GM12878 (cell line): ENCODE data around the gene CAMTA2. TPM values are rescaled to one million over a fixed set of nuclear protein-coding genes. Genes with fewer than 3 reads are reported as not detected.

Source experiments
- CHD1 ChIP-seq: IDR thresholded peaks from 2 replicates; pipeline ENCODE4 v1.6.1; 2012; ENCODE audit warnings: low read depth, low read length, improper control_type of control experiment
- ETV6 ChIP-seq, 2 experiments: fragments of 450-650 bp in 1 of 2; IDR thresholded peaks in 1 of 2; conservative IDR thresholded peaks in 1 of 2; 2 replicates each; pipeline ENCODE4 v1.6.1; 2014; ENCODE audit warnings: antibody characterized with exemption in 1 of 2, borderline replicate concordance in 1 of 2, low read depth in 1 of 2, mild to moderate bottlenecking in 1 of 2, moderate library complexity in 1 of 2
- FOXM1 ChIP-seq: IDR thresholded peaks from 2 replicates; pipeline ENCODE4 v1.6.1; 2012; ENCODE audit warnings: low read depth, mild to moderate bottlenecking, inconsistent platforms, low read length, moderate library complexity
- KAT2A ChIP-seq: conservative IDR thresholded peaks from 2 replicates; pipeline ENCODE4 v1.6.1; 2011; ENCODE audit warnings: low read depth, low read length; ENCODE audit not compliant: control insufficient read depth
- MTA2 ChIP-seq: fragments of 450-650 bp; IDR thresholded peaks from 2 replicates; pipeline ENCODE4 v1.6.1; 2016; ENCODE audit warnings: low read depth, mild to moderate bottlenecking, moderate library complexity
- NR2C1 ChIP-seq: fragments of 450-650 bp; IDR thresholded peaks from 2 replicates; pipeline ENCODE4 v1.6.1; 2017; ENCODE audit warnings: antibody characterized with exemption, mild to moderate bottlenecking, moderate library complexity
- POLR2AphosphoS2 ChIP-seq: IDR thresholded peaks from 2 replicates; pipeline ENCODE4 v1.6.1; 2011; ENCODE audit warnings: low read depth, mild to moderate bottlenecking, low read length, improper control_type of control experiment, moderate library complexity
- POLR2AphosphoS5 ChIP-seq: IDR thresholded peaks from 2 replicates; pipeline ENCODE4 v1.6.1; 2011; ENCODE audit warnings: mild to moderate bottlenecking, low read length, inconsistent platforms
- RB1 ChIP-seq: fragments of 450-650 bp; formaldehyde crosslinking; IDR thresholded peaks from 2 replicates; pipeline ENCODE4 v1.6.1; 2017; ENCODE audit warnings: mild to moderate bottlenecking, borderline replicate concordance
- RUNX3 ChIP-seq: IDR thresholded peaks from 2 replicates; pipeline ENCODE4 v1.6.1; 2012; ENCODE audit warnings: low read length, inconsistent platforms
- SIN3A ChIP-seq: IDR thresholded peaks from 2 replicates; pipeline ENCODE4 v1.6.1; 2012; ENCODE audit warnings: low read depth, low read length, improper control_type of control experiment
- YY1 ChIP-seq: IDR thresholded peaks from 2 replicates; pipeline ENCODE4 v1.6.1; 2011; ENCODE audit warnings: low read depth, mild to moderate bottlenecking, low read length
- ZNF24 ChIP-seq: fragments of 450-650 bp; IDR thresholded peaks from 2 replicates; pipeline ENCODE4 v1.6.1; 2017; ENCODE audit warnings: antibody characterized with exemption, mild to moderate bottlenecking
- ZSCAN29 ChIP-seq: fragments of 450-650 bp; IDR thresholded peaks from 2 replicates; pipeline ENCODE4 v1.6.1; 2017; ENCODE audit warnings: mild to moderate bottlenecking, moderate library complexity
- polyA plus RNA-seq, 11 experiments: library from polyadenylated mRNA; depleted of rRNA in 4 of 11; unstranded in 6 of 11; stranded (reverse) in 5 of 11; fragments of >200 nt; fragmentation: Nextera tagmentation in 4 of 11; fragmentation: Illumina TruSeq in 1 of 11; extraction: Ambion mirVana in 4 of 11; extraction: Trizol in 1 of 11; gene quantifications; 1 replicate in 1 of 11; 2 replicates in 10 of 11; pipeline versions ENCODE4 v1.2.1 to v1.2.3, GENCODE V29; 2011 to 2016; ENCODE audit warnings: inconsistent platforms in 2 of 11, missing spikeins in 2 of 11, low read depth in 1 of 11
- total RNA-seq, 4 experiments: library from RNA; depleted of rRNA in 3 of 4; stranded (reverse); fragments of >200 nt in 3 of 4; fragmentation: Illumina TruSeq in 1 of 4; extraction: Trizol in 1 of 4; gene quantifications; 2 replicates each; pipeline versions ENCODE4 v1.2.1 to v1.2.3, GENCODE V29; 2013 to 2021
- TF ChIP-seq, protein P1 (sequence below): fragments of 450-650 bp; IDR thresholded peaks from 2 replicates; pipeline ENCODE4 v1.6.1; 2014; ENCODE audit warnings: mild to moderate bottlenecking
- TF ChIP-seq, protein P2 (sequence below): fragments of 450-650 bp; formaldehyde crosslinking; IDR thresholded peaks from 2 replicates; pipeline ENCODE4 v1.4.0; 2022; ENCODE audit warnings: mild to moderate bottlenecking, moderate library complexity
- TF ChIP-seq, protein P3 (sequence below): fragments of 450-650 bp; conservative IDR thresholded peaks from 2 replicates; pipeline ENCODE4 v1.6.1; 2017; ENCODE audit warnings: mild to moderate bottlenecking, moderate library complexity
- TF ChIP-seq, protein P4 (sequence below): fragments of 450-650 bp; formaldehyde crosslinking; IDR thresholded peaks from 2 replicates; pipeline ENCODE4 v1.4.0; 2020; ENCODE audit warnings: mild to moderate bottlenecking, moderate library complexity
- TF ChIP-seq, protein P5 (sequence below): IDR thresholded peaks from 2 replicates; pipeline ENCODE4 v1.6.1; 2011; ENCODE audit warnings: low read depth, mild to moderate bottlenecking, low read length, moderate library complexity, borderline replicate concordance; ENCODE audit errors: extremely low read depth

The CAMTA2 gene
- total and polyA plus RNA-seq, 10 of the 15 experiments (the other 5 are each of a cell fraction or from before 2014, with no cell fraction given) = 0.42 to 29.3 (median 11.2) TPM

DNA sequence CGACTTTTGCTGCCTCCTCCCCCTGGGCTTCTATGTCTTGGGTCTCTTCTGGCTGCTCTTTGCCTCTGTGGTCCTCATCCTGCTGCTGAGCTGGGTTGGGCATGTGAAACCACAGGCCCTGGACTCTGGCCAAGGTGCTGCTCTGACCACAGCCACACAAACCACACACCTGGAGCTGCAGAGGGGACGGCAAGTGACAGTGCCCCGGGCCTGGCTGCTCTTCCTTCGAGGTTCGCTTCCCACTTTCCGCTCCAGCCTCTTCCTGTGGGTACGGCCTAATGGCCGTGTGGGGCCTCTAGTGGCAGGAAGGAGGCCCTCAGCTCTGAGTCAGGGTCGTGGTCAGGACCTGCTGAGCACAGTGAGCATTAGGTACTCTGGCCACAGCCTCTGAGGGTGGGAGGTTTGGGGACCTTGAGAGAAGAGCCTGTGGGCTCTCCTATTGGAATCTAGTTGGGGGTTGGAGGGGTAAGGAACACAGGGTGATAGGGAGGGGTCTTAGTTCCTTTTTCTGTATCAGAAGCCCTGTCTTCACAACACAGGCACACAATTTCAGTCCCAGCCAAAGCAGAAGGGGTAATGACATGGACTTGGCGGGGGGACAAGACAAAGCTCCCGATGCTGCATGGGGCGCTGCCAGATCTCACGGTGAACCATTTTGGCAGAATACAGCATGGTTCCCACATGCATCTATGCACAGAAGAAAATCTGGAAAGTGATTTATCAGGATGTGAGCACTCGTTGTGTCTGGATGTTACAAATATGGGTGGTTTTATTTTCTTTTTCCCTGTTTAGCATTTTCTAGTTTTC lies 53.1 kb downstream of the CAMTA2 start (continued):
- TF ChIP-seq, protein P1, sequence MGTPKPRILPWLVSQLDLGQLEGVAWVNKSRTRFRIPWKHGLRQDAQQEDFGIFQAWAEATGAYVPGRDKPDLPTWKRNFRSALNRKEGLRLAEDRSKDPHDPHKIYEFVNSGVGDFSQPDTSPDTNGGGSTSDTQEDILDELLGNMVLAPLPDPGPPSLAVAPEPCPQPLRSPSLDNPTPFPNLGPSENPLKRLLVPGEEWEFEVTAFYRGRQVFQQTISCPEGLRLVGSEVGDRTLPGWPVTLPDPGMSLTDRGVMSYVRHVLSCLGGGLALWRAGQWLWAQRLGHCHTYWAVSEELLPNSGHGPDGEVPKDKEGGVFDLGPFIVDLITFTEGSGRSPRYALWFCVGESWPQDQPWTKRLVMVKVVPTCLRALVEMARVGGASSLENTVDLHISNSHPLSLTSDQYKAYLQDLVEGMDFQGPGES = no peak
- TF ChIP-seq, protein P2, sequence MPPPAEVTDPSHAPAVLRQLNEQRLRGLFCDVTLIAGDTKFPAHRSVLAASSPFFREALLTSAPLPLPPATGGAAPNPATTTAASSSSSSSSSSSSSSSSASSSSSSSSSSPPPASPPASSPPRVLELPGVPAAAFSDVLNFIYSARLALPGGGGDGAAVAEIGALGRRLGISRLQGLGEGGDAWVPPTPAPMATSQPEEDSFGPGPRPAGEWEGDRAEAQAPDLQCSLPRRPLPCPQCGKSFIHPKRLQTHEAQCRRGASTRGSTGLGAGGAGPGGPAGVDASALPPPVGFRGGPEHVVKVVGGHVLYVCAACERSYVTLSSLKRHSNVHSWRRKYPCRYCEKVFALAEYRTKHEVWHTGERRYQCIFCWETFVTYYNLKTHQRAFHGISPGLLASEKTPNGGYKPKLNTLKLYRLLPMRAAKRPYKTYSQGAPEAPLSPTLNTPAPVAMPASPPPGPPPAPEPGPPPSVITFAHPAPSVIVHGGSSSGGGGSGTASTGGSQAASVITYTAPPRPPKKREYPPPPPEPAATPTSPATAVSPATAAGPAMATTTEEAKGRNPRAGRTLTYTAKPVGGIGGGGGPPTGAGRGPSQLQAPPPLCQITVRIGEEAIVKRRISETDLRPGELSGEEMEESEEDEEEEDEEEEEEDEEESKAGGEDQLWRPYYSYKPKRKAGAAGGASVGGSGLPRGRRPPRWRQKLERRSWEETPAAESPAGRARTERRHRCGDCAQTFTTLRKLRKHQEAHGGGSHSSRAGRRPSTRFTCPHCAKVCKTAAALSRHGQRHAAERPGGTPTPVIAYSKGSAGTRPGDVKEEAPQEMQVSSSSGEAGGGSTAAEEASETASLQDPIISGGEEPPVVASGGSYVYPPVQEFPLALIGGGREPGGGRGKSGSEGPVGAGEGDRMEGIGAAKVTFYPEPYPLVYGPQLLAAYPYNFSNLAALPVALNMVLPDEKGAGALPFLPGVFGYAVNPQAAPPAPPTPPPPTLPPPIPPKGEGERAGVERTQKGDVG (CRISPR knock-in tag) = no peak
- no peak for TF ChIP-seq MTA2
- TF ChIP-seq, protein P3, sequence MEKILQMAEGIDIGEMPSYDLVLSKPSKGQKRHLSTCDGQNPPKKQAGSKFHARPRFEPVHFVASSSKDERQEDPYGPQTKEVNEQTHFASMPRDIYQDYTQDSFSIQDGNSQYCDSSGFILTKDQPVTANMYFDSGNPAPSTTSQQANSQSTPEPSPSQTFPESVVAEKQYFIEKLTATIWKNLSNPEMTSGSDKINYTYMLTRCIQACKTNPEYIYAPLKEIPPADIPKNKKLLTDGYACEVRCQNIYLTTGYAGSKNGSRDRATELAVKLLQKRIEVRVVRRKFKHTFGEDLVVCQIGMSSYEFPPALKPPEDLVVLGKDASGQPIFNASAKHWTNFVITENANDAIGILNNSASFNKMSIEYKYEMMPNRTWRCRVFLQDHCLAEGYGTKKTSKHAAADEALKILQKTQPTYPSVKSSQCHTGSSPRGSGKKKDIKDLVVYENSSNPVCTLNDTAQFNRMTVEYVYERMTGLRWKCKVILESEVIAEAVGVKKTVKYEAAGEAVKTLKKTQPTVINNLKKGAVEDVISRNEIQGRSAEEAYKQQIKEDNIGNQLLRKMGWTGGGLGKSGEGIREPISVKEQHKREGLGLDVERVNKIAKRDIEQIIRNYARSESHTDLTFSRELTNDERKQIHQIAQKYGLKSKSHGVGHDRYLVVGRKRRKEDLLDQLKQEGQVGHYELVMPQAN = no peak
- no peak for TF ChIP-seq ETV6 (conservative IDR thresholded peaks at IDR 0.05 in 1 of 2, IDR thresholded peaks at IDR 0.05 in 1 of 2; ENCODE audit: borderline replicate concordance in 1 of 2, low read depth in 1 of 2)
- no peak for TF ChIP-seq RB1
- peak; percentile 29; the same call in 1 of the 2 replicates for TF ChIP-seq POLR2AphosphoS5
- no peak for TF ChIP-seq SIN3A
- TF ChIP-seq CHD1 = no peak
- peak; percentile 96 for TF ChIP-seq RUNX3
- no peak for TF ChIP-seq NR2C1
- no peak for TF ChIP-seq FOXM1
- 0 out of 2 replicates have a peak, but pooled peaks have one; percentile 20 for TF ChIP-seq YY1
- no peak for TF ChIP-seq ZNF24
- TF ChIP-seq ZSCAN29 = no peak
- no peak for TF ChIP-seq KAT2A
- TF ChIP-seq, protein P4, sequence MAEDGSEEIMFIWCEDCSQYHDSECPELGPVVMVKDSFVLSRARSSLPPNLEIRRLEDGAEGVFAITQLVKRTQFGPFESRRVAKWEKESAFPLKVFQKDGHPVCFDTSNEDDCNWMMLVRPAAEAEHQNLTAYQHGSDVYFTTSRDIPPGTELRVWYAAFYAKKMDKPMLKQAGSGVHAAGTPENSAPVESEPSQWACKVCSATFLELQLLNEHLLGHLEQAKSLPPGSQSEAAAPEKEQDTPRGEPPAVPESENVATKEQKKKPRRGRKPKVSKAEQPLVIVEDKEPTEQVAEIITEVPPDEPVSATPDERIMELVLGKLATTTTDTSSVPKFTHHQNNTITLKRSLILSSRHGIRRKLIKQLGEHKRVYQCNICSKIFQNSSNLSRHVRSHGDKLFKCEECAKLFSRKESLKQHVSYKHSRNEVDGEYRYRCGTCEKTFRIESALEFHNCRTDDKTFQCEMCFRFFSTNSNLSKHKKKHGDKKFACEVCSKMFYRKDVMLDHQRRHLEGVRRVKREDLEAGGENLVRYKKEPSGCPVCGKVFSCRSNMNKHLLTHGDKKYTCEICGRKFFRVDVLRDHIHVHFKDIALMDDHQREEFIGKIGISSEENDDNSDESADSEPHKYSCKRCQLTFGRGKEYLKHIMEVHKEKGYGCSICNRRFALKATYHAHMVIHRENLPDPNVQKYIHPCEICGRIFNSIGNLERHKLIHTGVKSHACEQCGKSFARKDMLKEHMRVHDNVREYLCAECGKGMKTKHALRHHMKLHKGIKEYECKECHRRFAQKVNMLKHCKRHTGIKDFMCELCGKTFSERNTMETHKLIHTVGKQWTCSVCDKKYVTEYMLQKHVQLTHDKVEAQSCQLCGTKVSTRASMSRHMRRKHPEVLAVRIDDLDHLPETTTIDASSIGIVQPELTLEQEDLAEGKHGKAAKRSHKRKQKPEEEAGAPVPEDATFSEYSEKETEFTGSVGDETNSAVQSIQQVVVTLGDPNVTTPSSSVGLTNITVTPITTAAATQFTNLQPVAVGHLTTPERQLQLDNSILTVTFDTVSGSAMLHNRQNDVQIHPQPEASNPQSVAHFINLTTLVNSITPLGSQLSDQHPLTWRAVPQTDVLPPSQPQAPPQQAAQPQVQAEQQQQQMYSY = no peak
- TF ChIP-seq POLR2AphosphoS2 = peak; percentile 57; the same call in 1 of the 2 replicates
- TF ChIP-seq, protein P5, sequence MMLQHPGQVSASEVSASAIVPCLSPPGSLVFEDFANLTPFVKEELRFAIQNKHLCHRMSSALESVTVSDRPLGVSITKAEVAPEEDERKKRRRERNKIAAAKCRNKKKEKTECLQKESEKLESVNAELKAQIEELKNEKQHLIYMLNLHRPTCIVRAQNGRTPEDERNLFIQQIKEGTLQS = no peak
